NCI-H1417 treated with DMSO at 0.1 percent for 48 hours (cell line): ENCODE measurements around the gene ANKS6.

Experiments
- DNase-seq: peaks from one replicate; lab custom pipeline; 2025; lab: John Stamatoyannopoulos, UW

Gene ANKS6

DNA sequence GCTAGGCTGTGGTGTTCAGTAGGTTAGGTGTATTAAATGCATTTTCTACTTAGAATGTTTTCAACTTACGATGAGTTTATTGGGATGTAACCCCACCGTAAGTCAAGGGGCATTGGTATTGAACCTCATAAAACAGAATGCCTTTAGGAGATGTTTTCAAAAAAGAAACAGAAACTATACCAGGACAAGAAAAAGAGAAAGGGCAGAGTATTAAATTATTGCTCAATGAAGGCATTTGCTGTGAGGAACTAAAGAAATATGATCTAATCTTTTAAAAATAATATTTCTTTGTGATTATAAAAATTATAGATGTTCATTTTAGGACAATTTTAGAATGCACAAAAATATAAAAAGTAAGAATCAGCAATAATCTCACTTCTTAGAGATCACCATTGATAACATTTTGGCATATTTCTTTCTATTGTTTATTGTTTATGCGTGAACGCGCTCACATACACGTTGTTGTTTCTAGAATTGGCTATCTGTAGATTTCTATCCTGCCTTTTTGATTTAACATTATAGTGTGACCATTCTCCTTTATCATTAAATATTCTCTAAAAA is 19.1 kb upstream of the ANKS6 start:
- DNase-seq = no peak

DNA sequence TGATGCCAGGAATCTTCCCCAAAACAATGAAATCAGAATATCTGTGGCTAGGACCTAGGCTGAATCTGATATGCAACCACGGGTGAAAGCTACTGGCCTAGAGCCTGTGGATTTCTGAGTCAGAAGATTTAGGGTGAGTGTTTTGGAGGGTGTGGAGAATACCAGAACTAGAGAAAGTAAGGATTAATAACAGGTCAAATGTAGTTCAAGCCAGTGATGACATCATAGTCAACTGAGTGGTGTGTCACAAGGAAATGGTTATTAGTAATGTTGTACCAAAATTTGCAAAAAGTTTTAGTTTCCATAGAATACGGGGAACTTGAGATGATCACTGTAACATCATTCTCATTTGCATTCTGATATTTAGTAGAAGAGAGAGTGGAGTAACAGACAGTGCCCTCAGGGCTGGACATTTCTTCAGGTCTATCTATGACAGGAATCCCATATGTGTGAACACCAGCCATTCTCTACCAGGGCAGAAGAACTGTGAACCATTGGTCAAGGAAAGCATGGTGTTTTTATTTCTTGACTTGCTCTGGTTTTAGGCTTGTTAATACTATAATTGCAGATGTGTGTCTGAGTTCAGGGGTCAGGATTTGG is 14.8 kb upstream of the ANKS6 start:
- DNase-seq = no peak

DNA sequence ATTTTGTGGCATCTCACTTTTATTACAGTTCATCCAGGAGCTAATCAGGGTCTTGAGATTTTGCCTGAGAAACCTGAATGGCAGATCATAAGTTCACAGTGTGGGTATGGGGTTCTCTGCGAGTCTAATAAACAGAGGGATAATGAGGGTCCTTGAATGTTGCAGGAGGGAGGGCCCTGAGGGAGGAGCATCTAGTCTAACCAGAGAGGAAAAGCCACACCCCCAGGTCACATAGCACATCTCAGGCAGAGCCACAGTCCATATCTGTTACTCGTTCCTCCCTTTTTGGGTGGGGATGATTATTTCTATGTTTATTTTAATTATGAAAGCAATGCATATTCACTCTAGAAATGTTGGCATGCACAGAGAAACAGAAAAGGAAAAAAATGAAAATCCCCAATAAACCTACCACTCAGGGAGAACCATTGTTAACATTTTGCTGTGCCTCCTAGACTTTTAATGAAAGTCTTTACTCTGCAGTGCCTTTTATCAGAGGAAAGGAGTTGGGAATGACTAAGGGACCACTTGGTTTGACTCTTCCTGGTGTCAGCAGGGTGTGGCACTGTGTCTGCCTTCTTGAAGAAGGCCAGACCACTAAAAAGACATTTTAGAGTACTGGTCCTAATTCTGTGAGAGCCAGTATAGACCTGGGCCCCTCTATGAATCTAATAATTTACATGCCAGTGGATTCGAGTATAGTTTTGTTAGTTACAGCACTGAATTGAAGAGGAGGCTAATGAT is 13.9 kb upstream of the ANKS6 start:
- no peak for DNase-seq

DNA sequence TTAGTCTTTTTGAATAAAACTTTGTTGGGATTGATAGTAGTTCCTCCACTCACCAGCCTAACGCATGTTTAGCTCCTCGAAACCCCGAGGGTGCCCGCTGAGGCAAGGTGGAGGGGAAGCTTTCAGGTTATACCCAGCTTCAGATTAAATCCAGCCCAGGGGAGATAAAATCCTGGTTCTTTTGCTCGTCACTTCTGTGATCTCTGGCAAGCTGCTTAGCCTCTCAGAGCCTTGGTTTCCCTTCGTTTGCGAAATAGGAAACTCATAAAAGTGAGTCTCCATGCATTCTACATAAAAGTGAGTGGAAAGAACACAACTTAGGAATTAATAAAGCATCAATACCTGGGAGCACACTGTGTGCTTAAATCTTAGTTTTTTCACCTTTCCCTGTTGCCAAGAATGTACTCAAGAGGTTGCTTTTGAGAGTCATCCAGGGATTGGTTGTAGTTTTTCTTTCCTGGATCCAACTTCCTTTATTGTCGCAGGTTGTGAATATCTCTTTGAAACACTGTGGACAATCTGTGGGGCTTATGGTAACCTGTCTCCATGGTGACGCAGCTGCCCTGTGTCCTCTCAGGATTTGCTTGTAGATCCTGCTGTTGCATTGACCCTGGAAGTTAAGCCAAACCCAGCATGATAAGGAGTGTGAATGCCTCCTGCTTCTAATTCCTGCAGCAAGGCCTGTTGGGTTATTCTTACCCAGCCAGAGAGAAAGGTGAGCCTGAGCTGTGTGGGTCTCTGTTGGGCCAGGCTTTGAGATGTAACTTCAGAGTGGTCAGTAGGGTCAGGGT is 13.2 kb upstream of the ANKS6 start:
- DNase-seq = no peak

DNA sequence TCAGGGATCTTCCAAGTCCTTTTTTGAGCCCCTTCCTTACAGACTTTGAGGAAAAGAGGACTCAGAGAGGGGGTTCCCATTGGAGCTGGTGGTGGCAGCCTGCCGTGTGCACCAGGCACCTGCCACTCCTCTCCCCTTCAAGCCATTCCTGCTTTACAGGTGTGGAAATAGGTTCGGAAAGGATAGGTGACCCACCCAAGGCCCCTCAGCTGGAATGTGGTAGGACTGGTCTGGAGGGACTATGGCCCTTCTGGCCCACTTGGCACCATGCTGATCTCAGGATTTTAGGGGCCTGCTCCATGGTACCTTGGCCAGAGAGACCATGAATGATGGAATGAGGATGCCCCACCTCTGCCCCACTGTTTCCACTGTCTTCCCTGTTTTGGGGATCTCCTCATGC is 12.5 kb upstream of the ANKS6 start:
- no peak for DNase-seq

DNA sequence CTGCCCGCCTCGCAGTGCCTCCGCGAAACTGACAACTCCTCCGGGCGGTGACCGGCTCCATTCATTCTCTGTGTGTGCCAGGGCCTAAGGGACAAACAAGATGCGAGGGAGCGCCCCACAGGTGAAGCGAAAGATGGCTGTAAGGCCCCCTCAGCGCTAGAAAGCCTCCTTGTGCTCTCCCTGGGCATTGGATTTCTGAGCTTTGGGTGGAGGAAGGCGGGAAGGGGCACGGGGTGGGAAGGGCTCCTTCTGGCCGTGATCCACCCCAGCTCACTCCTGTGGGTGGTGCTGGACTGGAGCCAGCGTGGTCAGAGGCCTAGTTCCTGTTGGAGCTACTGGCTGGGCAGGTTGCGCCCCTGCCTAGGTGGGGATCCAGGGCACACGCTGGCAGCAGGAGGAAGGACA is 12.1 kb upstream of the ANKS6 start:
- no peak for DNase-seq

DNA sequence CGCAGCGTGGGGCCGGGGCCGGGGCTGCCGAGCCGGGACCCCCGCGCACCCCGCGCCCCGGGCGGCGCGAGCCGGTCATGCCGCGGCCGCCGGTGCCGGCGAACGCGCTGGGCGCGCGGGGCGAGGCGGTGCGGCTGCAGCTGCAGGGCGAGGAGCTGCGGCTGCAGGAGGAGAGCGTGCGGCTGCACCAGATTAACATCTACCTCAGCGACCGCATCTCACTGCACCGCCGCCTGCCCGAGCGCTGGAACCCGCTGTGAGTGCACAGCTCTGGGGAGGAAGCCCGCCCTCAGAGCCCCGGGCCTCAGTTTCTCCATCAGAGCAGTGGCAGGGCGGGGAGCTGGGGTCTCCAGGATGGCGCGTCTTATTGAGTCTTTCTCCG is 11.4 kb upstream of the ANKS6 start:
- no peak for DNase-seq

DNA sequence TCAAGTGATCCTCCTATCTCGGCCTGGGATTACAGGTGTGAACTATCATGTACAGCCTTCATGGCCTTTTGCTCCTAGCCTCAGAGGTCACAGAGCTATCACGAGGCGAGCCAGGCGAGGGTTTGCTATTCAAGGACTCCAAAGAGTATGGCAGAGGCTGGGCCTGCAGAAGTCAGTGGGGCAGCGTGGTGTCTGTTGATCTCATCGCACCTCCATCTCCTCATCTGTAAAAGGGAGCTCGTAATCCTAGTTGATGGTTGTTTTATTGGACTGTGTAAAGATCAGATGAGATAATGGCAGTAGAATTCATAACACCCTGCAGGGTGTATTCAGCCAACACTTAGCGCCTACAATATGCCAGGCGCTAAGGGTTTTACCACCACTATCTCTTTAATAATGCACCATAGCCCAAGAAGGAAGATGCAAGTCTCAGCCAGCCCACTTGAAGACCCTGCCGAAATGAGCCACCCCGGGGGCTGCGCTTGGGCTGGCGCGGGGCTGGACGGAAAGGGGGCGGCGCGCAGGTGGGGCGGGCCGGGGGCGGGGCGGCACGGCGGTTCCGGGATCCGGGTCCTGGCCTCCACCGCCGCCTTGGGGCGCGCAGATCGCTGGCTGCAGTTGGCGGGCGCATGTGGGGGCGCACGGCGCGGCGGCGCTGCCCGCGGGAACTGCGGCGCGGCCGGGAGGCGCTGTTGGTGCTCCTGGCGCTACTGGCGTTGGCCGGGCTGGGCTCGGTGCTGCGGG is 10.9 kb upstream of the ANKS6 start, which contains the start of gene GALNT12:
TSS of gene GALNT12 (plus strand) at position 601 of the 744 bp plus-strand sequence. CDS start at position 630, 29 bp downstream.
- DNase-seq = no peak

DNA sequence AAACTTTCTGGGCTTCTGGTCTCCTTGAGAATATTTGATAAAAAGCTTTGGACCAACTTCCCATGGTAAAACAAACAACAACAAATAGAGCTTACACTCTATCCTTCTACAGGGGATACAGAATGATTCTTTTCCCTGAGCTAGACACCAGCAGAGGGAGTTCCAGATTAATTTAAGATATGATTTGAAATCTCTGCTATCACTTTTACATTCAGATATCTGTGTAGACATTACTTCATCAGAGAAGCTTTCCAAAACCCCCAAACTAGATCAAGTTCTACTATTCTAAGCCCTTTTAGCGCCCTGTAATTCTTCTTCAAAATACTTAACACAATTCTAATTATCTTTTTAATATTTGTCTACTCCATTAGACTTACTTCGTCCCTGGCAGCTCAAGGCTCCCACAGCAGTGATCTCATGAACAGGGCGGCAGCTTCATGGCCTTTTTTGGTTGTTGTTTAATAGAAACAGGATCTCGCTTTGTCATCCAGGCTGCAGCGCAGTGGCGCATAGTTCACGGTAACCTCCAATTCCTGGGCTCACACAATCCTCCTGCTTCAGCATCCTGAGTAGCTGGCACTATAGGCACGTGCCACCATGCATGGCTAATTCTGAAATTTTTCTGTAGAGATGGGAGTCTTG is 10.2 kb upstream of the ANKS6 start:
- no peak for DNase-seq

DNA sequence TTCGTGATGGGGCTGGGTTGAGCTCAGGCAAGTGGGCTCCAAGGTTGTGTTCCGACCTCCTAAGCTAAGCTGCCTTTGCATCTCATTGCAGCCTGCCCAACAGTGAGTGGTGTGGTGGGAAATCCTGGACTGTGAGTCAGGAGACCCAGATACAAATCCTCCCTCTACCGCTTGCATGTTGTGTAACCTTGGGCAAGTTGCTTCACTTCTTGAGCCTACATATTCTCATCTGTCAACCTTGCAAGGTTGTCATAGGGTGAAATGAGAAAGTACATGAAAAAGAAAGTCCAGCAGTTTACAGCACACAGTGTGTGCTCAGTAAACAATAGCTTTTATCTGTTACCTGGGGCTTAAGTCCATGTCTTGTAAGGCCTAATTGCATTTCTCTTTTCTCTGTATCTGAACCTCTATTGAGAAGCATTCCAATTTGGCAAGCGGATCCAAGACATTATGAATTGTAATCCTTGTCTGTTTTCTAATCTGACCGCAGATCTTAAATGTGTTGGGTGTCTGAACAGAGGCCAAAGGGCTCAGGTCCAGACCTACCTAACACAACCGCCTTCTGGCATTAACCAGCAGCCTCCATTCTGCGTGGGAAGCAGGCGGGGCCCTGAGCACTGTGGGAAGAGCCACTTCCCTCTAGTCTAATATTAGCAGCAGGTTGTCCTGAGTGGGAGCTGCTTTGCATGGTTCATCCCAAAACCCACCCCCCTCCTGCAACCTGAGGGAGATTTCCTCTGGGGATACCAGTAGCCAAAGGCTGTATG is 9.3 kb upstream of the ANKS6 start:
- DNase-seq = no peak

DNA sequence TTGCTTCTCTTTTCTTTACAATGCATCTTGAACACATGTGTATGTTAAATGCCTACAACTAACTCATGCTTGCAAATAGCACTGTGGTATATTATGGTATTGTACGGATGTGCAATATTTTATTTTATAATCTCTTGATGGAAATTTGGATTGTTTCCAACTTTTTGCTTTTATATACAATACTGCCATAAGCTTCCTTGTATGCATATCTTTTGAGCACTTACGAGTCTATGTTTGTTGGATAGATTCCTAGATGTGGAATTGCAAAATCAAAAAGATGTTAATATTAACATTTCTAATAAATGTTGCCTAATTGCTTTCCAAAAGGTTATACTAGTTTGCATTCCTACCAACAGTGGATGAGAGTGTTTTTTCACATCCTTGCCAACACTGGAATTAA is 7.7 kb upstream of the ANKS6 start:
- no peak for DNase-seq

DNA sequence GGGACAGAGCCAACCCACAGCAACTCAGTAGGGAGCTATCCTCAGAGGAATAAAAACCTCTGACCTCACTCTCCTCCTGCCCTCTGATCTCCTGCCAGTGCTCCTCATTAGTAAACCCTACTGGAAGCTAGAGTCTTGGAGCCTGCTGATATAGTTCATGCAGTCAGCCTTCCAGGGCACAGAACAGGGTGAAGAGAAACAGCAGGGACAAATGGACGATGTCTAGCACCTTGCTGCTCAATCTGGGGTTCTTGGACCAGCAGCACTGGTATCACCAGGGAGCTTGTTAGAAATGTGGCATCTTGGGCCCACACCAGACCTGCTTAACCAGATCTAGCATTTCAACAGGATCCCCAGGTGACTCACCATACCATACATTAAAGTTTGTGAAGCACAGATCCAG is 5.6 kb upstream of the ANKS6 start:
- DNase-seq = no peak

DNA sequence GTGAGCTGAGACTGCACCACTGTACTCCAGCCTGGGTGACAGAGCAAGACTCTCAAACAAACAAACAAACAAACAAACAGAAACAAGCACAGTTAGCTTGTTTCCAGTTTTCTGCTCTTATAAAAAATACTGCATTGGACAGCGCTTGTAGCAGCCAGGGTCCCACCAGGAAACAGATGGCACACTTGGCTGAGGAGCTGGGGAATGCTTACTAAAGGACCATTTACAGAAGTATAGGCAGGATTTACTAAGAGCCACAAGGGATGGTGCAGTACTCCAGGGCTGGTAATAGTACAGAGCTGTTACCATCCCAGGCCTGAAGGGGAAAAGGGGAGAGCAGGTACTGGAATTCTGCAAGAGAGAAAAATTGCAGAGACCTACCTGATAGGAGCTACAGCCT is 5.2 kb upstream of the ANKS6 start:
- DNase-seq = no peak

DNA sequence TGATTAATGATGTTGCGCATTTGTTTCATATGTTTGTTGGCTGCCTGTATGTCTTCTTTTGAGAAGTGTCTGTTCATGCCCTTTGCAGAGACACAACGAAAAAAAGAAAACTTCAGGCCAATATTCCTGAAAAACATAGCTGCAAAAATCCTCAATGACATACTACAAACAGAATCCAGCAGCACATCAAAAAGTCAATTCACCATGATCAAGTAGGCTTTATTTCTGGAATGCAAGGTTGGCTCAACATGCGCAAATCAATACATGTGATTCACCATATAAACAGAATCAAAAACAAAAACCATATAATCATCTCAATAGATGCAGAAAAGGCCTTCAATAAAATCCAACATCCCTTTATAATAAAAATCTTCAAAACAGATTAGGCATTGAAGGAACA is 1.9 kb upstream of the ANKS6 start:
- no peak for DNase-seq

DNA sequence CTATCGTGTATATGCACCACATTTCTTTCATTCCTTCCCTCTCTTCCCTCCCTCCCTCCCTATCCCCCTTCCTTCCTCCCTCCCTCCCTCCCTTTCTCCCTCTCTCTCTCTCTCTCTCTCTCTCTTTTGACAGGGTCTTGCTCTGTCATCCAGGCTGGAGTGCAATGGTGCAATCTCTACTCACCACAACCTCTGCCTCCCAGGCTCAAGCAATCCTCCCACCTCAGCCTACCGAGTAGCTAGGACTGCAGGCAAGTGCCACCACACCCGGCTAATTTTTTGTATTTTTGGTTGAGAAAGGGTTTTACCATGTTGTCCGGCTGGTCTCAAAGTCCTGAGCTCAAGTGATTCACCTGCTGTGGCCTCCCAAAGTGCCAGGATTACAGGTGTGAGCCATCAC is 1.1 kb upstream of the ANKS6 start:
- DNase-seq = no peak

DNA sequence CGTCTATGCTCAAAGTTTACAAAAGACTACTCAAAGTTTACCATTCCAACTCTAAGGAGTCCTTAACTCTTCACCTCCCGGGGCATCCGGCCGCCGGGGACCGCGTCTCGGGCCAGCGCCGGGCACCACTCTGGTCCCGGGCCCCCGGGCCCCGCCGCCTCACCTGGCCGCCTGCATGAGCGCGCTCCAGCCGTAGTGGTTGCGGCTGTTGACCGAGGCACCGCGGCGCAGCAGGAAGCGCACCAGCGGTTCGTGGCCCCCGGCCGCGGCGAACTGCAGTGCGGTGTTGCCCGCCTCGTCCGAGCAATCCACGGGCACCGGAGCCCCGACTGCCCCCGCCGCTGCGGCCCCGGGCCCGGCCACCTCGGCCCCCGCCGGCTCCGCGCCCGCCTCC is 388 bp downstream of the ANKS6 start:
- no peak for DNase-seq

DNA sequence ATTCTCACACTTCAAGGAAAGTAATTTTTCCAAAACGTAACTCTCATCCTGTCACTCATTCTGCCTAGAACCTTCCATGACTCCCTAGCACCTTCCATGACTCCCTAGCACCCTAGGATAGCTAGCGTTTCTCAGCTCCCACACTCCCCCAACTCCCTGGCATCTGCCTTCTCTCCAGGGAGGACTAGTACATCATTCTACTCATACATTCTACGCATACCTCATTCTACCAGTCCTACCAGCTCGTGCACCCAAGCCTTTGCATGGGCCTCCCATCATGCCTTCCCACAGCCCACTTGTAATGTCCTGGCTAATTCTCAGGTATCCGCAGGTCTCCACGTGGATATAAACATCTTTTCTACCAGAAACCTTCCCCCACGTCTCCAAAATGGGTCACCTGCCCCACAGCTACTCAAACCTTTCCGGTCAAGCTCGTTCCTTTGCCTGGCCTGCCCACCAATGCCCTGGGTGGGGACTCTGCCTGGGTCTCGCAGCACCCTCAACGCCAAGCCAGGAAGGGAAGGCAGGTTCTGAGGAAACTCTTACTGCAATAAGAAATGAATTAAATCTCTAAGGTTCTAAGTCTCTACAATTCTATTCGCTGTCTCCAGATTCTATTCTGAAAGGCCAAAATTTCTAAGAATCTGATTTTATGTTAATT is 930 bp downstream of the ANKS6 start:
- no peak for DNase-seq

DNA sequence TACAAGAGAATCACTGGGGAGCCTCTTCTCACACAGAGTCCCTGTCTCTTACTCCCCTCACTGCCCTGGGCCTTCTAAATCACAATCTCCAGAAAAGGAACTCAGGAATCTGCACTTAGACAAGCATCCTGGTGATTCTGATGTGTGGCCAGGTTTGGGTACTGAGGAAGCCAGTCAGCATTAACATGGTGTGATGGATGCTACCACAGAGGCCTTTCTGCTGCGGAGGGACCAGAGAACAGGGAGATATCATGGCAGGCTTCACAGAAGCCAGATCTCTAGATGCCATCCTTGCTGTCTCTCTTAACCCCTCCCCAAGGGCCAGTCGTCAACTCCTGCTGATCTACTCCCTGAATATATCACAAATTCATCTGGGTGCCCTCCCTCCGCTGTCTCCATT is 1.6 kb downstream of the ANKS6 start:
- DNase-seq = no peak

DNA sequence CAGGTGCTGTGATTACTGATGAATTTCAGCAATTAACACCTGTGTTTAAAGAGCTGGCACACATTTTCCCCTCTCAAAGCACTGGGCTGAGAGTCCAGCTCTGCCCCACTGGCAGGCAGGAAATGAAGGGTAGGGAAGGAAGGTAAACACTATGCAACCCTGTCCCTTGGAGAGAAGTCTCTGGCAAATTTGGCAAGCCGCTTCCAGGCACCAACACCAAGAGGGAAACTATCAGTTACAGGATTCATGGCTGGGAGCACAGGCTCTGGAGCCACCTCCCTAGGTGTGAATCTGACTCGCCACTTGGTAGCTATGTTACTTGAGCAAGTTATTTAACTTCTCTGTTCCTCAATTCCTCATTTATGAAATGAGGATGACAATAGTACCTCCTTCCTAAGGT is 3.3 kb downstream of the ANKS6 start:
- DNase-seq = no peak
